DND-41 (cell line): Measurements from ENCODE around the gene DLG2.
"Not testable (repeated sequence)": the region's sequence is repeated elsewhere in the genome, so short reads cannot be mapped to it uniquely, and the experiment has no call there.

ENCODE experiments used
- ATAC-seq: fragments of 200-7000 bp; cut with Tn5 transposase; 3 replicates; pipeline ENCODE4 v1.9.1; 2021; ENCODE audit warnings: low read depth; ENCODE audit not compliant: insufficient read depth
- DNase-seq: peaks from one replicate; pipeline ENCODE4 v3.0.0-alpha.2; 2020
- H2AFZ ChIP-seq: 2 replicates; pipeline ENCODE4 v1.6.0; 2012; ENCODE audit warnings: low read depth, low read length
- H3K27ac ChIP-seq: 2 replicates; pipeline ENCODE4 v1.5.1; 2012; ENCODE audit warnings: low read length, inconsistent platforms
- H3K27me3 ChIP-seq: fragments of 200-600 bp; sonication (generic); 2 replicates; pipeline ENCODE4 v1.6.0; 2012; ENCODE audit warnings: low read length, mild to moderate bottlenecking, inconsistent platforms; ENCODE audit not compliant: insufficient read depth, poor library complexity
- H3K36me3 ChIP-seq: 2 replicates; pipeline ENCODE4 v1.5.1; 2012; ENCODE audit warnings: low read length, inconsistent platforms; ENCODE audit not compliant: insufficient read depth
- H3K4me1 ChIP-seq: 2 replicates; pipeline ENCODE4 v1.5.1; 2012; ENCODE audit warnings: mild to moderate bottlenecking, low read length; ENCODE audit not compliant: insufficient read depth
- H3K4me2 ChIP-seq: 2 replicates; pipeline ENCODE4 v1.6.0; 2012; ENCODE audit warnings: mild to moderate bottlenecking, moderate library complexity, low read length, inconsistent platforms; ENCODE audit not compliant: insufficient read depth
- H3K4me3 ChIP-seq, 2 experiments: fragments of 200-600 bp in 1 of 2; shearing (Covaris generic) in 1 of 2; 2 replicates each; pipeline ENCODE4 v1.5.1; 2012 to 2016; ENCODE audit warnings: inconsistent platforms in 2 of 2, low read length in 2 of 2, mild to moderate bottlenecking in 2 of 2, low read depth in 1 of 2, moderate library complexity in 1 of 2
- H3K79me2 ChIP-seq: 2 replicates; pipeline ENCODE4 v1.6.0; 2012; ENCODE audit warnings: low read length, inconsistent platforms; ENCODE audit not compliant: insufficient read depth
- H3K9ac ChIP-seq: 2 replicates; pipeline ENCODE4 v1.6.0; 2012; ENCODE audit warnings: low read depth, mild to moderate bottlenecking, inconsistent platforms, low read length, moderate library complexity
- H3K9me3 ChIP-seq: 2 replicates; pipeline ENCODE4 v1.5.1; 2012; ENCODE audit warnings: low read length, moderate library complexity, mild to moderate bottlenecking, inconsistent platforms; ENCODE audit not compliant: insufficient read depth, severe bottlenecking
- H4K20me1 ChIP-seq: 2 replicates; pipeline ENCODE4 v1.6.0; 2012; ENCODE audit warnings: low read length; ENCODE audit not compliant: insufficient read depth
- EZH2 ChIP-seq: IDR thresholded peaks from 3 replicates; pipeline ENCODE4 v1.6.1; 2012; ENCODE audit warnings: borderline replicate concordance, low read depth, mild to moderate bottlenecking, moderate library complexity, low read length, inconsistent platforms; ENCODE audit not compliant: severe bottlenecking
- TF ChIP-seq, protein P1 (sequence below): IDR thresholded peaks from 2 replicates; pipeline ENCODE4 v1.5.1; 2012; ENCODE audit warnings: borderline replicate concordance, low read length, moderate library complexity, mild to moderate bottlenecking; ENCODE audit not compliant: poor library complexity, severe bottlenecking; ENCODE audit errors: extremely low read depth

Gene DLG2

DNA sequence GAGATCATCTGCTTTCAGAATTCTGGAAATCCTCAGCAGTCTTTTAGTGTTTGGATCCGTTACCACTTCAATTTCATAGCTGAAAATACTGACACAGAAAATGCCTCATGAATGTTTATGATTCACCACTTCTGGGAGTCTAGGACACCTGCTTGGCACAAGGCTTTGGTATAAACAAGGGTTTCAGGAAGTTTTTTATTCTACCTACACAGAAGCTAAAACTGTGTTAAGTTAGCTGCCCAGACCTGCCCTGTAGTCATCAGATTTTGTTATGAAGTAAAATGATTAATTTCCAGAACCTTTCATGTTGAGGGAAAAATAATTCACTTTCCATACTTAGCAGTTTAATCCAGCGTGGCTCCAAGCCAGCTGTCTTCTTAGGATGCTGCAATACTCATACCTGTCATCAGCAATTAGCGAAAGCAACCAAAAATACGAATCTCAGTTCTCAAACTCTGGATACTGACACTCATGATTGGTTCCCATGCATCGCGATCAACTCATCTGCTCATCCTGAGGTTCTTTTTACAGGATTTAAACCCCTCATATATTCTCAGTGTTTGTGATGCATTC lies 1882.4 kb downstream of the DLG2 start:
- no peak for ATAC-seq
- Histone ChIP-seq H3K4me1 (no peaks in the 10 kb centered on the region), H4K20me1 (no peaks in the 10 kb centered on the region), H3K36me3 (no peaks in the 10 kb centered on the region), H3K9me3 (peaks cover 3% of the 10 kb centered on the region), H2AFZ (no peak overlapping the region), H3K4me2 (no peak overlapping the region), H3K4me3 (no peak overlapping the region), H3K79me2 (no peaks in the 10 kb centered on the region), H3K27ac (no peak overlapping the region), H3K9ac (no peak overlapping the region), H3K27me3 (no peaks in the 10 kb centered on the region)
- TF ChIP-seq, protein P1, sequence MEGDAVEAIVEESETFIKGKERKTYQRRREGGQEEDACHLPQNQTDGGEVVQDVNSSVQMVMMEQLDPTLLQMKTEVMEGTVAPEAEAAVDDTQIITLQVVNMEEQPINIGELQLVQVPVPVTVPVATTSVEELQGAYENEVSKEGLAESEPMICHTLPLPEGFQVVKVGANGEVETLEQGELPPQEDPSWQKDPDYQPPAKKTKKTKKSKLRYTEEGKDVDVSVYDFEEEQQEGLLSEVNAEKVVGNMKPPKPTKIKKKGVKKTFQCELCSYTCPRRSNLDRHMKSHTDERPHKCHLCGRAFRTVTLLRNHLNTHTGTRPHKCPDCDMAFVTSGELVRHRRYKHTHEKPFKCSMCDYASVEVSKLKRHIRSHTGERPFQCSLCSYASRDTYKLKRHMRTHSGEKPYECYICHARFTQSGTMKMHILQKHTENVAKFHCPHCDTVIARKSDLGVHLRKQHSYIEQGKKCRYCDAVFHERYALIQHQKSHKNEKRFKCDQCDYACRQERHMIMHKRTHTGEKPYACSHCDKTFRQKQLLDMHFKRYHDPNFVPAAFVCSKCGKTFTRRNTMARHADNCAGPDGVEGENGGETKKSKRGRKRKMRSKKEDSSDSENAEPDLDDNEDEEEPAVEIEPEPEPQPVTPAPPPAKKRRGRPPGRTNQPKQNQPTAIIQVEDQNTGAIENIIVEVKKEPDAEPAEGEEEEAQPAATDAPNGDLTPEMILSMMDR, result no peak
- TF ChIP-seq EZH2, result no peak
- DNase-seq, result no peak

GRCh38 chr11:83736684-83737083 lies 1890.5 kb downstream of the DLG2 start:
- no peak overlapping the region for H3K9ac ChIP-seq
- no peaks in the 10 kb centered on the region for H4K20me1 ChIP-seq
- no peaks in the 10 kb centered on the region for H3K27me3 ChIP-seq
- ATAC-seq (no peak), DNase-seq (no peak)
- H3K4me2 ChIP-seq, result no peak overlapping the region
- no peak overlapping the region for H2AFZ ChIP-seq
- no peaks in the 10 kb centered on the region for H3K9me3 ChIP-seq
- TF ChIP-seq, protein P1, result no peak
- no peak for TF ChIP-seq EZH2
- no peak overlapping the region for H3K27ac ChIP-seq
- no peak overlapping the region for H3K4me3 ChIP-seq
- H3K4me1 ChIP-seq, result no peaks in the 10 kb centered on the region
- no peaks in the 10 kb centered on the region for H3K36me3 ChIP-seq
- no peaks in the 10 kb centered on the region for H3K79me2 ChIP-seq

DNA sequence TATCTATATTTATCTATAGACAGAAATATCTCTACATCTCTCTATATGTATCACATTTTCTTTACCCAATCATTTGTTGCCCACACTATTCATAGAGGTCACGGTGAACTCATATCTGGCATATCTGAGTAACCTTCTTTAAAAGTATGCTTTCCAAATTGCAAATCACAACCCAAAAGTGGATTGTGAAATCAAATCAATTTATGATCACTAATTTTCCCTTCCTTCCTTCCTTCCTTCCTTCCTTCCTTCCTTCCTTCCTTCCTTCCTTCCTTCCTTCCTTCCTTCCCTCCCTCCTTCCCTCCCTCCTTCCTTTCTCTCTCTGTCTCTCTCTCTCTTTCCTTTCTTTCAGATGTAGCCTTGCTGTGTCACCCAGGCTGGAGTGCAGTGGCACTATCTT lies 1893.0 kb downstream of the DLG2 start:
- DNase-seq, result no peak
- Histone ChIP-seq H4K20me1 (no peaks in the 10 kb centered on the region), H3K79me2 (no peaks in the 10 kb centered on the region), H3K4me3 (no peak overlapping the region), H3K36me3 (no peaks in the 10 kb centered on the region), H3K27me3 (no peaks in the 10 kb centered on the region), H3K9ac (no peak overlapping the region), H3K4me1 (no peaks in the 10 kb centered on the region), H3K4me2 (no peak overlapping the region), H3K9me3 (no peaks in the 10 kb centered on the region), H2AFZ (no peak overlapping the region), H3K27ac (no peak overlapping the region)
- ATAC-seq, result no peak
- no peak for TF ChIP-seq EZH2
- TF ChIP-seq, protein P1, result no peak

DNA sequence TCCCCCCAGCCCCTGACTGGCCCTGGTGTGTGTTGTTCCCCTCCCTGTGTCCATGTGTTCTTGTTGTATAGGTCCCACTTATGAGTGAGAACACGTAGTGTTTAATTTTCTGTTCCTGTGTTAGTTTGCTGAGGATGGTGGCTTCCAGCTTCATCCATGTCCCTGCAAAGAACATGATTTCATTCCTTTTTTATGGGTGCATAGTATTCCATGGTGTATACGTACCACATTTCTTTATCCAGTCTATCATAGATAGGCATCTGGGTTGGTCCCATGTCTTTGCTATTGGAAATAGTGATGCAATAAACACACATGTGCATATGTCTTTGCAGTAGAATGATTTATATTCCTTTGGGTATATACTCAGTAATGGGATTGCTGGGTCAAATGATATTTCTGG lies 1895.9 kb downstream of the DLG2 start:
- H3K4me2 ChIP-seq, H3K36me3 ChIP-seq, H3K79me2 ChIP-seq, H3K27me3 ChIP-seq, H4K20me1 ChIP-seq, H3K4me3 ChIP-seq, H2AFZ ChIP-seq, H3K9me3 ChIP-seq, H3K4me1 ChIP-seq, DNase-seq, H3K9ac ChIP-seq, ATAC-seq, H3K27ac ChIP-seq: not testable (repeated sequence)
